ENCODE measurements around the gene KISS1. TPM values are rescaled to one million over a fixed set of nuclear protein-coding genes. Genes with fewer than 3 reads are reported as not detected.

KISS1 gene
- total RNA-seq, 2 donors from 2014 or later, result 0.91 TPM; not detected in 1

DNA sequence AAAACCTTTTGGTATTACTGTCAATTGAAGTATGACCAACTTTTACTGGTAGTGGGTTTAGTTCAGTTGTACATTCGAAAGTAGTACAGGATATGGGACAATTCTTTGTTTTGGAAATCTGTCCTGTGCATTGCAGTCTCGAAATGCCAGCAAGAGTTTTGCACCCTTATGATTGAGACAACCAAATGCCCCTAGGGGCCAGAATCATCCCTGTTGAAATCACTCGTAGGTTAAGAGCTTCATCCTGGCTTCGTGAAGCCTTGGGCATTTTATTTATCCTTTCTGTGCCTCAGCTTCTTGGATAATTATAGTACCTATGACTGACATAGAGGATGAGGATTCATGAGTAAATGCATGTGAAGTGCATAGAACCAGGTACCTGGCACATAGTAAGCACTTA, 19.9 kb upstream of the KISS1 start:
- H3K4me1 ChIP-seq, result no peaks in the 10 kb centered on the region
- intact Hi-C loops (cut with DNase I), result no loop called here
- TF ChIP-seq, protein P1, sequence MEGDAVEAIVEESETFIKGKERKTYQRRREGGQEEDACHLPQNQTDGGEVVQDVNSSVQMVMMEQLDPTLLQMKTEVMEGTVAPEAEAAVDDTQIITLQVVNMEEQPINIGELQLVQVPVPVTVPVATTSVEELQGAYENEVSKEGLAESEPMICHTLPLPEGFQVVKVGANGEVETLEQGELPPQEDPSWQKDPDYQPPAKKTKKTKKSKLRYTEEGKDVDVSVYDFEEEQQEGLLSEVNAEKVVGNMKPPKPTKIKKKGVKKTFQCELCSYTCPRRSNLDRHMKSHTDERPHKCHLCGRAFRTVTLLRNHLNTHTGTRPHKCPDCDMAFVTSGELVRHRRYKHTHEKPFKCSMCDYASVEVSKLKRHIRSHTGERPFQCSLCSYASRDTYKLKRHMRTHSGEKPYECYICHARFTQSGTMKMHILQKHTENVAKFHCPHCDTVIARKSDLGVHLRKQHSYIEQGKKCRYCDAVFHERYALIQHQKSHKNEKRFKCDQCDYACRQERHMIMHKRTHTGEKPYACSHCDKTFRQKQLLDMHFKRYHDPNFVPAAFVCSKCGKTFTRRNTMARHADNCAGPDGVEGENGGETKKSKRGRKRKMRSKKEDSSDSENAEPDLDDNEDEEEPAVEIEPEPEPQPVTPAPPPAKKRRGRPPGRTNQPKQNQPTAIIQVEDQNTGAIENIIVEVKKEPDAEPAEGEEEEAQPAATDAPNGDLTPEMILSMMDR (IDR thresholded peaks at IDR 0.05), result no peak
- no peaks in the 10 kb centered on the region for H3K27me3 ChIP-seq
- no peak overlapping the region for H3K9ac ChIP-seq (ENCODE audit: low read depth in 2 of 2, low read length in 2 of 2)
- no peak for DNase-seq
- no peaks in the 10 kb centered on the region for H3K9me3 ChIP-seq
- no peak overlapping the region for H3K4me3 ChIP-seq
- H3K36me3 ChIP-seq, result no peaks in the 10 kb centered on the region
- H3K27ac ChIP-seq, result no peak overlapping the region

DNA sequence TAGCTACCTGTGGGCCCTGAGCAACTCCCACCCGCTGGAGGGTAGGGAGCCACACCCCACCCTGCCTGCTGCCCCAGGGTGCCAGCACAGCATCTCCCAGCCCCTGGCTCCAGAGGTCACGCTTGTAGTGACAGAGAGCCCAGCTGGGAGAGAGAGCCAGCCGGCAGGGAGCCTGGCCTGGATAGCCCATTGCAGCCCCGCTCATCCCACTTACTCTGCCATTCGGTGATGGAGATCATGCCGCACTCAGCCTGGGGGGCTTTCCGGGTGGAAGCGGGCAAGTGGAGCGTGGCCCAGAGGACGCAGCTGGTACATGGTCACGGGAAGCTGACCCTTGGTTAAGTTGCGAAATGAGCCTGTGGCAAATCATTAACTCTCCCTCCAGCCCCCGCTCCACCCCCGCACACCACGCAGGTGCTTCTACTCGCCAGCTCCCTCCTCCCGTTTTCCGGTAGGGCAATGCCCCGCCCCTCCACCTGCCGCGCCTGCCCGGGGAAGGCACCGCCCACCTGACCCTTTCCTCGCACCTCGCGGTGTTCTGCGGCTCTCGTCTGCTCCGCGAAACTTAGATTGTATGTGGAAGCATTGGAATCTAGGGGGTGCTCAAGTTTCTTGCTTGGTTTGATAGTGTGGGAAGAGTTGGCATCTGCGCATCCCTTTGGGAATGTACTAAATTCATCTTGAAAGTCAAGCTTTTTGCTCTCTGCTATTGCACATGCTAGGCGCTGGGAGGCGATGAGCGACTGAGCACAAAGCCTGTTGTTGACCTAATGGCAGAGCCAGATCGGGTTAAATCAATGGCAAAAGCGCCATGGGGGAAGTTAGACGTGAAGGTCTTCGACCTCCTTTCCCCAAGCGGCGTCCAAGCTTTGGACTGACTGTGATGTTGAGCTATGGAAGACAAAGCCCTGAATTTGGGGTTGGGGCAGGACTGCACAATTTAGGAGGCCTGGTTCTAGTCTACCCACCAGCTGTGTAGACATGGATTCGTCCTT, 17.7 kb upstream of the KISS1 start, which contains the start of gene GOLT1A:
Gene GOLT1A, minus strand, starts transcription at position 321 of the 995 bp plus-strand sequence. Its CDS starts 82 bp downstream, at position 239.
- Histone ChIP-seq H3K9me3 (no peaks in the 10 kb centered on the region), H3K27ac (peak within 1 kb of the TSS; percentile 24), H3K4me3 (peak within 1 kb of the TSS; percentile 18), H3K27me3 (no peaks in the 10 kb centered on the region), H3K9ac (ENCODE audit: low read depth in 2 of 2, low read length in 2 of 2) (peak within 1 kb of the TSS in 1 of 2 donors; percentile 51), H3K36me3 (no peaks in the 10 kb centered on the region), H3K4me1 (no peaks in the 10 kb centered on the region)
- intact Hi-C loops (cut with DNase I), result loop anchor here (5.0 kb wide), 1 partner anchor 148 kb away; no protein-coding TSS in a partner anchor
- TF ChIP-seq, protein P1 (IDR thresholded peaks at IDR 0.05), result peak; percentile 34
- peak; percentile 93 for DNase-seq

DNA sequence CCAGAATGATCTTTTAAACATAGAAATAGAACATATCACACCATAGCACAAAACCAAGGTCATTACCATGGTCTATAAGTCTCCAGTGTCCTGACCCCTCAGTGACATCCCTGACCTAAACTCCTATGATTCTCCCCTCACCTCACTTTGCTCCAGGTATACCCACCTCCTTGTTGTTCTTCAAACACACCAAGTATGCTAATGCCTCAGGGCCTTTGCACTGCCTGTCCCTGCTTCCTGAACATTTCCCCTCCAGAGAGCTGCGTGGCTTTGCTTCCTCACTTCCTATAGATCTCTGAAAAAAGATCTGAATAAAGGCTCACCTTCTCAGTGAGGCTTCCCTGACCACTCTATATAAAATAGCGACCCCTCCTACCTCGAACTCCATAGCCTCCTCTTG, 16.4 kb upstream of the KISS1 start:
- H3K27me3 ChIP-seq, result no peaks in the 10 kb centered on the region
- H3K4me1 ChIP-seq, result no peaks in the 10 kb centered on the region
- H3K9me3 ChIP-seq, result no peaks in the 10 kb centered on the region
- DNase-seq, result no peak
- H3K36me3 ChIP-seq, result no peaks in the 10 kb centered on the region
- no peak overlapping the region for H3K9ac ChIP-seq (ENCODE audit: low read depth in 2 of 2, low read length in 2 of 2)
- no peak overlapping the region for H3K27ac ChIP-seq
- no peak overlapping the region for H3K4me3 ChIP-seq
- TF ChIP-seq, protein P1 (IDR thresholded peaks at IDR 0.05), result no peak
- intact Hi-C loops (cut with DNase I), result loop anchor here (5.0 kb wide), 1 partner anchor 150 kb away; no protein-coding TSS in a partner anchor

DNA sequence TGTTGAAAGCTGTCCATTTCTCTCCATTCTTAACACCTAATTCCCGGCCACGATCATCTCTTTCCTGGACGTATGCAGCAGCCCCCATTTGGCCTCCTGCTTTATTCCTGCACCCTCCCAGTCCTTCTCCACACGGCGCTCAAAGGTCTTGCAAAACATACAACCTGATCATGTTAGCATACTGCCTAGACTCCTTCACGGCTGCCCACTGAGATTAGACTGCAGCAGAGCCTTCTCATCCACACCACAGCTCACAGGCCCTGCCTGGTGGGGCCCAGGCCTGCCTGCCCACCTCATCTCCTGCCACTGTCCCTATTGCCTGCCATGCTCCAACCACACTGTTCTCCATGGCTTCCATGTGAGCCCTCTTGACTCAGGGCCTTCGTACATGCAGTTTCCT, 14.8 kb upstream of the KISS1 start:
- intact Hi-C loops (cut with DNase I), result loop anchor here (5.0 kb wide), 1 partner anchor 151 kb away; no protein-coding TSS in a partner anchor
- H3K9ac ChIP-seq (ENCODE audit: low read depth in 2 of 2, low read length in 2 of 2), result no peak overlapping the region
- DNase-seq, result no peak
- no peaks in the 10 kb centered on the region for H3K9me3 ChIP-seq
- TF ChIP-seq, protein P1 (IDR thresholded peaks at IDR 0.05), result no peak
- no peak overlapping the region for H3K4me3 ChIP-seq
- H3K27ac ChIP-seq, result no peak overlapping the region
- no peaks in the 10 kb centered on the region for H3K27me3 ChIP-seq
- no peaks in the 10 kb centered on the region for H3K4me1 ChIP-seq
- no peaks in the 10 kb centered on the region for H3K36me3 ChIP-seq

DNA sequence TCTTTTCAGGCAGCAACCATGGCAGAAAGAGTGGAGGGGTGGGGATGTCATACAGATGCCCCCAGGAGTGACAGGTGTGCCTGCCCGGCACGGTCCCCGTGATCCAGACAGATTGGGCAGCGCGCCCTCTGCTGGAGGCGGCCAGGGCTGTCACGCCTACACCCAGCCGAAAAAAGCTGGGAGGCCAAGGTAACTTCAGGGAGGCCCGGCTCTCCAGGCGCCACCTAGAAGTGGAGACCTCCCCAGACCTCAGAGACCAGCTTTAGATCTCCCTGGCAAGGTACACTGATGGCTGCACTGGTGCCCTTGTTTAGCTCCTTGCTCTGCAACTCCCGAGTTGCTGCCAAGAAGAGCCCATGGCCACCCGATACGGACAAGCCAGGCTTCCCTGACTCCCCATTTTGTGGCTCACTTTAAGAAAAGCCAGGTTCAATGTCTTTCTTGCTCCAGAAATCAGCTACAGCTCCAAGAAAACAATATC, 10.9 kb upstream of the KISS1 start:
- TF ChIP-seq, protein P1 (IDR thresholded peaks at IDR 0.05), result peak; percentile 86
- Histone ChIP-seq H3K27ac (no peak overlapping the region), H3K4me3 (no peak overlapping the region), H3K9ac (ENCODE audit: low read depth in 2 of 2, low read length in 2 of 2) (no peak overlapping the region), H3K4me1 (no peaks in the 10 kb centered on the region), H3K9me3 (no peaks in the 10 kb centered on the region), H3K27me3 (no peaks in the 10 kb centered on the region), H3K36me3 (no peaks in the 10 kb centered on the region)
- peak; percentile 79 for DNase-seq
- intact Hi-C loops (cut with DNase I), result loop anchor here (5.0 kb wide), 1 partner anchor 45 kb away; no protein-coding TSS in a partner anchor
